Fibroblast of skin of left biceps (primary cell): ENCODE results near the gene USP12.
"Not testable (repeated sequence)": the region's sequence is repeated elsewhere in the genome, so short reads cannot be mapped to it uniquely, and the experiment has no call there.

Source experiments
- DNase-seq, 2 experiments: peaks; one replicate each; pipeline ENCODE4 v3.0.0-alpha.2; 2013; ENCODE audit warnings: low read depth in 2 of 2

Gene USP12

DNA sequence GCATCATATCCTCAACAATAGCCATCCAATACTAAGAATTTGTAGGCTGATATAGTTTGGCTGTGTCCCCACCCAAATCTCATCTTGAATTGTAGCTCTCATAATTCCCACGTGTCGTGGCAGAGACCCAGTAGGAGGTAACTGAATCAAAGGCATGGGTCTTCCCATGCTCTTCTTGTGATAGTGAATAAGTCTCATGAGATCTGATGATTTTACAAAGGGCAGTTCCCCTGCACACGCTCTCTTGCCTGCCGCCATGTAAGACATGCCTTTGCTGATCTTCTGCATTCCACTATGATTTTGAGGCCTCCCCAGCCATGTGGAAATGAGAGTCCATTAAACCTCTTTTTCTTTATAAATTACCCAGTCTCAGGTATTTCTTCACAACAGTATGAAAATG lies 48.2 kb downstream of the USP12 start:
- not testable (repeated sequence) for DNase-seq

DNA sequence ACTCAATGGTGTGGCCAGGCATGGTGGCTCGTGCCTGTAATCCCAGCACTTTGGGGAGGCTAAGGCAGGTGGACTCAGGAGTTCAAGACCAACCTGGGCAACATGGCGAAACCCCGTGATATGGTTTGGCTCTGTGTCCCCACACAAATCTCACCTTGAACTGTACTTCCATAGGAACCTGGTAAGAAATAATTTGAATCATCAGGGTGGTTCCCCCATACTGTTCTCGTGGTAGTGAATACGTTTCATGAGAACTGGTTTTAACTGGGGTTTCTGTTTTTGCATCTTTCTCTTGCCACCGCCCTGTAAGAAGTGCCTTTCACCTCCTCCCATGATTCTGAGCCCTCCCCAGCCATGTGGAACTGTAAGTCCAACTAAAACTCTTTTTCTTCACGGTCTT lies 49.6 kb downstream of the USP12 start:
- no peak for DNase-seq

DNA sequence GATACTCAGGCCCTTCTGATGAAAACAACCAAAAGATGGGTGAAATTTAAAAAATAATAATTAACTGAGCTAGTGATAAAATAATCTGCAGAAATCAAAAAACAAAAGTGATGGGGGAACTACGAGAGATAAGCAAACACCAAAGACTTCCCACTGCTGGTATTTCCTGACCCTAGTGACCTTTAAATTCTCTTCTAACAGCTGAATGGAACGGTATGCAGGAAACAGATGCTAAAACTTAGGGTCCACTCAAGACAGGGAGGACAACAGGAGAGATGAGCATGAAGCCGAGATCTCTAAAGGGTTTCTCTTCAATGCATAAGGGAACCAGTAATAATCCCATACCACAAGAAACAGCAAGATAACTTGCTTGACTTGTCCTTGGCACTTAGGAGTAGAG lies 50.8 kb downstream of the USP12 start:
- DNase-seq = no peak

DNA sequence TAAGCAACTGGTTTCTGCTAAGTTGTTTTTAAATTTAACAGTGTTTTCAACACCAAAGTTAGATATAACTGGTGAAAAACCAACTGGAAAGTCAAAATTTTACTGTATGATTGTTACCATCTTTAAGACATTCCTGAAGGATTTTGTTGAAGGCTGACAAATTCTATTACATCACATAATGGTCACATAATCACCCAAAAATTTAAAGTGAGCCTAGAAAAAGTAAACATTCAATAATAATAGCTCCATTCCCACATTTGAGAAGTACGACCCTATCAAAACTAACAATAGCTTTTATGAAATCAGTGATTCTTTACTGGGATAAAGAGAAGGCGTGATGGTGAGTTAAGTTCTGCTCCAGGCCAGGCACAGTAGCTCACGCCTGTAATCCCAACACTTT lies 51.6 kb downstream of the USP12 start:
- DNase-seq = no peak

DNA sequence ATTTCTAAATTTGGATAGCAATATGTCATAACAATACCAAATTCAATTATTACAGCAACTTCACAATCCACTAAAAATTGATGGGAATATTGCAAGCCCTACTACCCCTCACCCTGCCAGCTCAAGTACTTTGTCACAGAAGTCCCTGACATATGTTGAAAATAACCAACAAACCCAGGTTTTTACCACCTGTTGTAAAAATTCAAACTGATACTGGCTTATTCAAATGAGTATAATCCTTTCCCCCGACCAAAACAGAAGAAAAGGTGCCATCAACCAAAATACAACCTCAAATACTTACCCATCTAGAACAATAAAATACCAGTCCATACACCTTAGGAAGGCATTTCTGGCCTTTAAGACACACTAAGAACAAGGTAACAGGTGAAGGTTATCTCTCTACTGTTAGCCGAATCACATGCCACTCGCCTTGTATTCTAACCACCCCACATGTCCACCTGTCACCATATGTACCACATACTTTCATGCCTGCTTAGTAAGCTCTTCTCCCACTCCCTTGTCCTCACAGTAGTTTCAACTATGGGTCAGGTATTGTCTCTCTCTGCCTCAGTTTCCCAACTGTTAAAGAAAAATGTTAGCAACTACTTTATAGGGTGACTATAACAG lies 53.1 kb downstream of the USP12 start:
- DNase-seq = no peak

DNA sequence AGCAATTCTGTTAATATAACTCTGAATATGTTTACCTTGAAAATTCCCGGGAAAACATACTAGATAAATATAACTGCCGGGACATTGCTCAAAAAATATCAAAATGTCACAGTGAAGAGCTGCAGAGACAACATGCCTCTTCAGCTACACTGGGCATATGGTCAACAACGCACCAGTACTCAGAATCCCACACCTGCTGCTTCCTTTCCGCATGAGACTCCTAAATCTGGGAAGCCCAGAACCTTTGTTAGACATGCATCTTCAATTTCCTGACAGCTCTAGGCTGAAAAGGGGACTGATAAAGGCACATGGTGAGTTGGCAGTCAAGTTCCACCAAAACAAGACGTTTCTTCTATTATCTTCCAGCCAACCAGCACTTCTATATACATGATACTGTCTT lies 53.7 kb downstream of the USP12 start:
- no peak for DNase-seq

DNA sequence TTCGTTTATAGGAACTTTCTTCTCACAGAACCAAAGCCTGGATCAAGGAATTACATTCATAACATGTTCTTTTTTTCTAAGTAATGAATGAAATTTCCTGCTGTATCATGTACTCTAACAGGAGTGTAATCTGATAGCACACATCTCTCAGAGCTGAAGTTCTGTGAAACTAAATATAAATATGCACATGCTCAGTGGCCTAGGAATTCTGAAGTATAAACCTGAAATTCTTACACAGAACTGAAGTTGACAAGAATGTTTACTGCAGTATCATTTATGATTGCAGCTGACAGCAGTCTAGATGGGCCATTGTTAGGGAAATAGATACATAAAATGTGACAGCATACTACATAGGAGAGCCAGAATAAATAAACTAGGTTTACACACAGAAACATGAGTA lies 54.5 kb downstream of the USP12 start:
- no peak for DNase-seq

DNA sequence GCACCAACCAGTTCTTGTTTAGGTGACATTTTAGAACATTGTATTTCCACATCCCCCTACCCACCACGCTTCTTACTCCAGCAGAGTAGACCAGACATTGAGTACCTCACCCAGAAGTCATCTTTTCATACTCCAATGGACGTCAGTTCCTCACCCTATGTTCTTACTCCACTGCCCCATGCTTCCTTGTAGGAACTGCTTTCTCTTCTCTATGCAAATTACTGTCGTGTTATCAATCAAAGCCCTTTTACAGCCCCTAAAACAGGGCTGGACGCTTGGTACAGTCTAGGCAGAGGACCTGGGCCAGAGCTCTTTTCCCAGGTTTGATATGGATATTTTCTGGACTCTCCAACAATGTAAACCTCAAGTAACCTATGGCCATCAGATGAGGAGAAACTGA lies 58.2 kb downstream of the USP12 start:
- no peak for DNase-seq

DNA sequence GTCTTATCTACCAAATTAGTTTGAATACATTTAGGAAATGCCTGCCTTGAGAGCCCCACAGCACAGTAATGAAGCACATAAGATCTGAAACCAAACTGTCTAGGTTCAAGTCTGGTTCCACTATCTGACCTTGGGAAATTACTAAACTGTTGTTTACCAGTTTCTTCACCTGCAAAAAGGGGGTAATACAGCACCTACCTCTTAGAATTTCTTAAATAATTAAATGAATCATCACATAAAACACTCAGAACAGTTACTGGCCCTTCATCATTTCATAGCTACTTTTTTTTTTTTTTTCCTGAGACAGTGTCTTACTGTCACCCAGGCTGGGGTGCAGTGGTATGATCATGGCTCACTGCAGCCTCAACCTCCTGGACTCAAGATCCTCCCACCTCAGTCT lies 59.6 kb downstream of the USP12 start:
- no peak for DNase-seq

DNA sequence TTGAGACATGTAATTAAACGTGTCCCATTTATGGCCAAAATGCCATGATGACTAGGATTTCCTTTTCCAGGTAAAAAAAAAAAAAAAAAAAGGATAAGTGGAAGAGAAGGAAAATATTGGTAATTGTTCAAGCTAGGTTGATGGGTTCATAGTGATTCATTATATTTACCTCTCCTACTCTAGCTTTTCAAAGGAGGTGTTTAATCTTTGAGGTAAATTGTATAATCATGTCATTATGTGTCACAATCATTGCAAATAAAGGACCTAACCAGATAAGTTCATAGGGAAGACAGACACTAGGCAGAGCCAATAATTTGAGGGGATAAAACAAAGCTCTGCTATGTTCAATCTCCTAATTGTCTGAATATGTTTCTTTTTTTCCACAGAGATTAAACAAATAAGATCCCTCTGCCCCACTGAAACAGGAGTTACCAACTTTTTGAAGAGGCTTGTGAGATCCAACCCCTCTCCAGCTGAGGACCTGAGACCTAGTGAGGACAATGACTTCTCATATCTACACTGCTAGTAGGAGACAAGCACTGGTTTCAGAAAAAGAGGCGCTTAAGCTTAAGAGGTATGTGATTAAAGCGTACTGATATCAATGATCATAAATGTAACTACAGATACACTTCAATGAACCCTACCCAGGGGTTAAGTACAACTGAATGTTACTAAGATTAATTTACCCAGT lies 61.4 kb downstream of the USP12 start:
- no peak for DNase-seq

DNA sequence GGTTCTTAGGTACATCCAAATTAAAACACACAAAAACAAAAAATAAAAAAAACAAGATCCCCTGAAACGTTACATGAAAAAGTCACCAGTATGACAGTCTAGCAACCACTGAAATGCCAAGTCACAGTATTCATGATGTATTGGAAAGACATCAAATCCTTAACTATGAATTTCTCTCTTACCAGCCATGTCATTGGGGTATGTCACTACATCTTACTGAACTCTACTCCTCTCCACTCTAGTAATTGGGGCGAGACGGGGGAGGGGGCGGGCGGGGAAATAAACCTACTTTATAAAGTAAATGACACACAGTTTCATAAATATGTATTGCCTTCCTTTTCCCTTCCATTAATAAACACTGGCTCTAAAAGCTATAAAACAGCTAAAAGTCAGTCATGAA lies 65.5 kb downstream of the USP12 start:
- DNase-seq = no peak

DNA sequence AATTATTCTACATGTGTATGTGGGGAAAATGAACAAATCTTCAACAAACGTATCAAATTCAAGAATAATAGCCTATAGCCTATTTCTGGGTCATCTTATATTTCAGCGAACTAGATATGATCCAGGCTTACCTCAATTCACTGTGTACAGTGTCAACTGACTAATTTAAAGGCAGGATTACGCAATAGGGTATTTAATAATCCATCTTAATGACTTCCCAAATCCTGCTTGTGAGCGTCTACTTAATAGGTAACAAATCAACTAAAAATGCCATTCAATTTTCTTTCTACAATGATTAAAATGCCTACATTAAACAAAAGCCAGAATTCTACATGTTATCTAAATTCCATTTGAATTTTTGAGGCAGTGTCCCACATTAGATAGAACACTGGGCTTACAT lies 67.0 kb downstream of the USP12 start:
- DNase-seq = no peak

DNA sequence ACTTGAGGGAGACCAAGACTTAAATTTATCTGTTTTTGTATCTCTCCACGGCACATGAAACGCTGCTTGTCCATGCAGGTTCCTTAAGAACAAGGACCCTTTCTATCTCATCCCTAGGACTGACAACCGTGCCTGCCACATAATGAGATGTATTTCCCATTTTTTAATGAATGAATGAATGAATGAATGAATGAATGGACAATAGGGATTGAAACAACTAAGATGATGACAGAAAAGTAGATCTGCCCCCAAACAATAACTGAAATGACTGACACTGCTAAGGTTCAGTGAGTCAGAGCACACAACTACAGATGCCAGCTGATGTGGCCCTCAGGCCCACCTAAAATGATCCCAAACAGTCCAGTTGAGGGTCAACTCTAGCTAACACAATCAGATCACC lies 69.8 kb downstream of the USP12 start:
- no peak for DNase-seq

DNA sequence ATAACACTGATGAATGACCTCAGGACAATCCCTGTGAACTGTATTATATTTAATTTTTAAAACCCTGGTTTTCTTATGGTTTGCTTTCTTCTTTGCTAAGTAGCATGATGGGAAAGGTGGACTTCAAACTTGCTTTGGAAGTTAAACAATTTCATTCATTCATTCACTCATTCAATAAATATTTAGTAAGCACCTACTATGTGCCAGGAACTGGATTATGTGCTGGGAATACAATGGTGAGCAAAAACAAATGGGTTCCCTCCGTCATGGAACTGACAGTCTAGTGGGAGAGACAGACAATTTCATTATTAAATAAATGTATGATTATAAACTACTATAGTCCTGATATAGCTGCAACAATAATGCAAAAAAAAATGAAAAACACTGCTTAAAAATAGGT lies 70.3 kb downstream of the USP12 start:
- no peak for DNase-seq

DNA sequence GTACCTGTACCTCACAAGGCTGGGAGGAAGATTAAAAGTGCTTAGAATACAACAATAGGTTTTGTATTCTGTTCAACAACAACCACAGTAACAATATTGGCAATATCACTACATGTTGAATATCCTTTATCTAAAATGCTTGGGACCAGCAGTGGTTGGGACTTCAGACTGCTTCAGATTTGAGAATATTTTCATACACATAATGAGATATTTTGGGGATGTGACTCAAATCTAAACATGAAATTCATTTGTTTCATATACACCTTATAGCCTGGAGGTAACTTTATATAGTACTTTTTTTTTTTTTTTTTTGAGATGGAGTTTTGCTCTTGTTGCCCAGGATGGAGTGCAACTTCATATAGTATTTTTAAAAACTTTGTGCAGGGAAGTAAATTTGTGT lies 73.9 kb downstream of the USP12 start:
- no peak for DNase-seq

DNA sequence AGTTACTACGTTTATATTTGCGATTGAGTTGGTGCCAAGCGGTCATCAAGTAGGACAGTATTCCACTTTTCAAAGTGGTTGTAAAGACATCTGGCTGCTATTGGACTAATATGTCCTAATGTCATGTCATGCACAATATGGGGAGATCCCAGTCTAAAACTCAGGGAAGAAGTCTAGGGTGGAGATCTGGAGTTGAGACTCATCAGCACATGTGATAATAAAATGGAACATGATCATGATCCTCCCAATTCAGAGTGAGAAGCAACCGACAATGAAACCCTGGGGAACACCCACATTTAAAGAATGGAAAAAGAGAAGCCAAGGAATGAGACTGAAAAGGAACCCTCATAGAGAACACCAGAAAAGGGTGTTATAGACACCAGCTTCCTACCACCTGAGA lies 80.2 kb downstream of the USP12 start:
- DNase-seq = no peak

DNA sequence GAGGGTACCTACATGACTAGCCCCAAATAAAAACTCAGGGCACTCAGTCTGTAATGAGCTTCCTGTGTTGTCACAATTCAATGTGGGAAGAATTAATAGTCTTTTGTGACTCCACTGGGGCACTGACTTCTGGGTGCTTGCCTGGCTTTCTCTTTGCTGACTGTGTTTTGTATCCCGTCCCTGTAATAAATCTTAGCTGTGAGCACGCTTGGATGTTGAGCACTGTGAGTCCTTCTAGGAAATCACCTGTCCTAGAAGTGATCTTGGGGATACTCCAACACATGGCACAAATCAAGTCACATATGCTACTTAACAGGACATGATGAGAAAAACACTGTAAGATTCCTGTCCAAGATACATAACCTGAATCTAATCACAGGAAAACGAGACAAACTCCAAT lies 83.0 kb downstream of the USP12 start:
- DNase-seq = no peak

DNA sequence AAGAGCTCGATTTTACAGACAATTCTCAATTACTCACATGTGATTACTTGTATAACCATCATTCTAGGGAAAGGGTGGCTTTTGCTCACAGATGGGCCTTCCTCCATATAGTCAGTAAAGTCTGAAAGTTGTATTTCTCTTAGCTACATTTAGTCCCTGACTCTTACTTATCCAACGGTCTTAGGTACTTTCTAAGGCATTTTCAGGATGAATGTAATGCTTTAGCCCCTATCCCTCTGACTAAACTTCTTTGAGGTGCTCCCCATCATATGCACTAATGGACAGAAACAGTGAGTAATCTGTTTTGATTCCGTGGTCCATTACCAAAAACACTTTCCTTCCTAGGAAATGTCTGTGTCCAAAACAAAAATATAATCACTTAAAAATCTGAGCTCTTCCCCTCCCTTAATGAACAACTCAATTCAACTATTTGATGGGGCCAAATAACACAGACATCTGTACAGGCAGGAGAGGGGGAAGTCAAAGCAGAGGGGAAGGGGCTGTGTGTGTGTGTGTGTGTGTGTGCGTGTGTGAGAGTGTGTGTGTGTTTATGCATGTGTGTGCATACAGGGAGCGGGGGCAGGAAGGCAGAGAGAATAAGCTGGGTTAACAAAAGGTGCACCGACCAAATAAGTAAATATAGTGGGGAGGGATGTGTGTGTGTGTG lies 84.9 kb downstream of the USP12 start:
- no peak for DNase-seq

DNA sequence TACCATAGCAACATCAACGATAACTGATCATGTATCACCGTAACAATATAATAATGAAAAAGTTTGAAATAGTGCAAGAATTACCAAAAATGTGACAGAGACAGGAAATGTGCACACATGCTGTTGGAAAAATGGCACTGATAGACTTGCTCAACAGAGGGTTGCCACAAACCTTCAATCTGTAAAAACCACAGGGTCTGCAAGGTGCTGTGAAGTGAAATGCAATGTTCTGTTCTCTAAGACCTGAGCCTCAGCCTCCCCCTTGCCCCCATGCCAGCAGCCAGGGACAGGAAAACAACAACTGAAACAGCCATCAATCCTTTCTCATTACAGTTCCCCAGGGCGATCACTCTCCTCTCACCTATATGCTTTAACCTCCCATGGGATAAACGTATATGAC lies 88.4 kb downstream of the USP12 start:
- DNase-seq = no peak

DNA sequence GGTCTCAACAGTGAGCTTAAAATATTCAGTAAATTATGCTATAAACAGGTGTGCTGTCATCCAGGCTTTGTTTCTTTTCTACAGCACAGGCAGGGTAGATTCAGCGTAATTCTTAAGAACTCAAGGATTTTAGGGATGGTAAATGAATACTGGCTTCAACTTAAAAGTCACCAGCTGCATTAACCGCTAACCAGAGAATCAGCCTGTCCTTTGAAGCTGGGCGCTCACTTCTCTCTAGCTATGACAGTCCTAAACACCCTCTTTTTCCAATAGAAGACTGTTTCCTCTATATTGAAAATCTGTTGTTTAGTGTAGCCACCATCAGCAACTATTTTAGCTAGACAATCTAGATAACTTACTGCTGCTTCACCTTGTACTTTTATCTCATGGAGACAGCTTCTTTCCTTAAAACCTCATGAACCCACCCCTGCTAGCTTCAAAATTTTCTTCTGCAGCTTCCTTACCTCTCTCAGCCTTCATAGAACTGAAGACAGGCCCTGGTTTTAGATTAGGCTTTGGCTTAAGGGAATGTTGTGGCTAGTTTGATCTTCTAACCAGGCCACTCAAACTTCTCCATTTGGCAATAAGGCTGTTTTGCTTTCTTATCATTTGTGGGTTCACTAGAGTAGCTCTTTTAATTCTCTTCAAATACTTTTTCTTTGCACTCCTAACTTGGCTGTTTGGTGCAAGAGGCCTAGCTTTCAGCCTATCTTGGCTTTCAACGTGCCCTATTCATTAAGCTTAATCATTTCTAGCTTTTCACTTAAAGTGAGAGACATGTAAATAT lies 89.5 kb downstream of the USP12 start:
- DNase-seq = no peak

DNA sequence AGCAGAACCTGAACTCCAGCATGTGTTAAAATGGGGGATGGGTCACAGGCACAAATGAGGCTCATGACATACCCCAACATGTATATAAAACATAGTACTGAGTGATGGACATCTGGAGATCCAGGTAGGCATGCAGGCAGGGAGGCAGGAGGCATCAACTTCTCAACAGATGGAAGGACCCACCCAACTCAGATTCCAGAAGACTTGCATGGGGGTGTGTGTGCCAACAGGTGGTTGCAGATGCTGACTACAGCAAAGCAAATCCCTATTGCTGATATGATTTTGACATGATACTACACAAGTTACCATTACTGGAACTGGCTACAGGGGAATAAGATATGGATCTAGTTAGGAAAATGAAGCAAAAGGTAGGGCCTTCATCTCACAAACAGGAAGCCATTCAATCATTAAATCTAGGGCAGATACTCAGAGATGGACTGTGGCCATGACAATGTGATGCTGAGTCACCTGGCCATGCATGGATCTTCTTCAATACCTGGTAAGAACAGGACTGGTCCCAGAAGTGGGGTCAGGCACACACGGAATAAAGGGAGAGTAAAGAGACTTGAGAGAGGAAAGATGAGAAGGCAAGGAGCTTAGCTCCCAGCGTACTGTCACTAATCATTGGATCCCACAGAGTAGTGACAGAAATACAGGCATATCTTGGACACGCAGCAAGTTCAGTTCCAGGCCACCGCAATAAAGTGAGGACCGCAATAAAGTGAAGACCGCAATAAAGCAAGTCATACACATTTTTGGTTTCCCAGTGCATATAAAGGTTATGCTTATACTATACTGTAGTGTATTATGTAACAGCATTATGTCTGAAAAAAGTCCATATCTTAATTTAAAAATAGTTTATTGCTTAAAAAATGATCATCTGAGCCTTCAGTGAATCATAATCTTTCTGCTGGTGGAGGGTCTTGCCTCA lies 91.3 kb downstream of the USP12 start:
- DNase-seq = no peak
